Activated gamma-delta T cell treated with anti-CD3 and anti-CD28 coated beads, Interleukin-2, amount 50 U/mL, for 16 hours (primary cell): ENCODE data around the gene NUDT3.
"Not testable (repeated sequence)": the region's sequence is repeated elsewhere in the genome, so short reads cannot be mapped to it uniquely, and the experiment has no call there.

Experiments
- DNase-seq: peaks from one replicate; pipeline ENCODE4 v3.0.0-alpha.2; 2020; ENCODE audit warnings: low read depth

NUDT3 gene

GRCh38 chr6:34284563-34285447, 107.7 kb downstream of the NUDT3 start:
- no peak for DNase-seq

- no peak for DNase-seq
Measured at GRCh38 chr6:34281702-34282334, 110.7 kb downstream of the NUDT3 start.

- no peak for DNase-seq
Measured at GRCh38 chr6:34280216-34280615, 112.3 kb downstream of the NUDT3 start.

GRCh38 chr6:34278833-34279232, 113.6 kb downstream of the NUDT3 start:
- DNase-seq = no peak

- no peak for DNase-seq
Measured at GRCh38 chr6:34277763-34278112, 114.7 kb downstream of the NUDT3 start.

- DNase-seq = no peak
Measured at GRCh38 chr6:34276881-34277762, 115.3 kb downstream of the NUDT3 start.

- no peak for DNase-seq
Measured at GRCh38 chr6:34276191-34276590, 116.3 kb downstream of the NUDT3 start.

GRCh38 chr6:34275128-34275804, 117.2 kb downstream of the NUDT3 start:
- no peak for DNase-seq

GRCh38 chr6:34274129-34274528, 118.3 kb downstream of the NUDT3 start:
- DNase-seq = no peak

- DNase-seq = no peak
Measured at GRCh38 chr6:34273242-34273805, 119.1 kb downstream of the NUDT3 start.

GRCh38 chr6:34272013-34272926, 120.2 kb downstream of the NUDT3 start:
- DNase-seq = no peak

GRCh38 chr6:34269658-34270341, 122.7 kb downstream of the NUDT3 start:
- DNase-seq = not testable (repeated sequence)

GRCh38 chr6:34269132-34269531, 123.3 kb downstream of the NUDT3 start:
- DNase-seq = not testable (repeated sequence)

- DNase-seq = no peak
Measured at GRCh38 chr6:34267746-34268145, 124.7 kb downstream of the NUDT3 start.

GRCh38 chr6:34263484-34263883, 129.0 kb downstream of the NUDT3 start:
- not testable (repeated sequence) for DNase-seq

GRCh38 chr6:34260576-34261267, 131.7 kb downstream of the NUDT3 start:
- no peak for DNase-seq

GRCh38 chr6:34259529-34260069, 132.9 kb downstream of the NUDT3 start:
- DNase-seq = no peak

GRCh38 chr6:34252395-34252794, 140.1 kb downstream of the NUDT3 start:
- DNase-seq = not testable (repeated sequence)
